Lower lobe of right lung (tissue), 2 donors: ENCODE data around the gene NCS1. TPM values are rescaled to one million over a fixed set of nuclear protein-coding genes. Genes with fewer than 3 reads are reported as not detected.

Source experiments
- ATAC-seq, 2 donors: fragments of 200-7000 bp; cut with Tn5 transposase; one replicate each; pipeline ENCODE4 v1.9.1; 2020 to 2022; ENCODE audit warnings: mild to moderate bottlenecking in 2 of 2, moderate library complexity in 2 of 2
- DNase-seq: peaks from one replicate; pipeline ENCODE4 v3.0.0-alpha.2; 2020
- H3K27ac ChIP-seq: fragments of 200-600 bp; one replicate; pipeline ENCODE4 v1.8.0; 2022
- H3K27me3 ChIP-seq: fragments of 200-600 bp; one replicate; pipeline ENCODE4 v1.8.0; 2022; ENCODE audit warnings: low read depth
- H3K36me3 ChIP-seq: fragments of 200-600 bp; one replicate; pipeline ENCODE4 v1.8.0; 2022; ENCODE audit warnings: mild to moderate bottlenecking
- H3K4me1 ChIP-seq: fragments of 200-600 bp; one replicate; pipeline ENCODE4 v1.8.0; 2022
- H3K4me3 ChIP-seq: fragments of 200-600 bp; one replicate; pipeline ENCODE4 v1.8.0; 2022; ENCODE audit warnings: mild to moderate bottlenecking
- H3K9me3 ChIP-seq: fragments of 200-600 bp; one replicate; pipeline ENCODE4 v1.8.0; 2022
- intact Hi-C: fragments of 100-400 bp; cut with DNase I; formaldehyde crosslinking; loops from one replicate; pipeline ENCODE4 v1.11.0; 2022
- total RNA-seq: library from RNA; stranded (reverse); fragmentation: NEBNext Ultra II Directional; extraction: Animal tissue kit (Norgen Biotek cat#: 25700); gene quantifications from one replicate; pipeline ENCODE4 v1.2.1, GENCODE V29; 2021
- TF ChIP-seq, protein P1 (sequence below): fragments of 200-600 bp; IDR thresholded peaks from one replicate; pipeline ENCODE4 v1.8.0; 2022; ENCODE audit warnings: antibody characterized with exemption, mild to moderate bottlenecking
- donor health status: DM: no; HTN: yes; CAD: no; lungs with severe emphysema.

NCS1 gene
- total RNA-seq, 1 donor from 2014 or later, result 7.0 TPM

DNA sequence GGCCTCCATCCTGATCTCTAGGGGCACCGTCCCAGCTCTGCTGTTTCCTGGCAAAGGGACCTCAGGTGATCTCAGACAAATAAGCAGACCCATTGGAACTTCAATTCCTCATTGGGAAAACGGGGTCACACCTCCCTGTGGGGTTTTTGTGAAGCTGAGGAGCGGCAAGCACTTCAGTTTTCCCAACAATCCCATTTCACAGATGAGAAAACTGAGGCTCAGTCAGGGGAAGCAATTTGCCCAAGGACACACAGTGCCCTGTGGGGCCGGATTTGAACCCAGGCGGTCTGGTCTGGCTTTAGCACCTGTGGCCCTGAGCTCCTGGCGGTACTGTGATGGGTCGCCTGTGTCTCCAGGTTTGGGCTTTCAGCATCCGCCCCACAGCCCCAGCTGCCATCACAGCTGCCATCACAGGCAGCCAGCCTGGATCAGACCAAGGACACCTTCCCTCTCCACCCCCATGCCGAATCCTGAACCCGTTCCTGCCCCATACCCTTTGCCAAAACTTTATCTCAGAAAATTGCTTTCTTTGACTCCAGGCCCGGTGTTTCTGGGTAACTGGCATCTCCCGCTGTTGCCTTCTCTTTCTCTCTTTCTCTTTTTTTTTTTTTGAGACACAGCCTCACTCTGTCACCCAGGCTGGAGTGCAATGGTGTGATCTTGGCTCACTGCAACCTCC, 26.4 kb downstream of the NCS1 start:
- Histone ChIP-seq H3K9me3 (no peaks in the 10 kb centered on the region), H3K27ac (no peak overlapping the region), H3K27me3 (no peaks in the 10 kb centered on the region), H3K4me3 (no peak overlapping the region), H3K36me3 (no peaks in the 10 kb centered on the region), H3K4me1 (peaks cover 14% of the 10 kb centered on the region)
- TF ChIP-seq, protein P1, sequence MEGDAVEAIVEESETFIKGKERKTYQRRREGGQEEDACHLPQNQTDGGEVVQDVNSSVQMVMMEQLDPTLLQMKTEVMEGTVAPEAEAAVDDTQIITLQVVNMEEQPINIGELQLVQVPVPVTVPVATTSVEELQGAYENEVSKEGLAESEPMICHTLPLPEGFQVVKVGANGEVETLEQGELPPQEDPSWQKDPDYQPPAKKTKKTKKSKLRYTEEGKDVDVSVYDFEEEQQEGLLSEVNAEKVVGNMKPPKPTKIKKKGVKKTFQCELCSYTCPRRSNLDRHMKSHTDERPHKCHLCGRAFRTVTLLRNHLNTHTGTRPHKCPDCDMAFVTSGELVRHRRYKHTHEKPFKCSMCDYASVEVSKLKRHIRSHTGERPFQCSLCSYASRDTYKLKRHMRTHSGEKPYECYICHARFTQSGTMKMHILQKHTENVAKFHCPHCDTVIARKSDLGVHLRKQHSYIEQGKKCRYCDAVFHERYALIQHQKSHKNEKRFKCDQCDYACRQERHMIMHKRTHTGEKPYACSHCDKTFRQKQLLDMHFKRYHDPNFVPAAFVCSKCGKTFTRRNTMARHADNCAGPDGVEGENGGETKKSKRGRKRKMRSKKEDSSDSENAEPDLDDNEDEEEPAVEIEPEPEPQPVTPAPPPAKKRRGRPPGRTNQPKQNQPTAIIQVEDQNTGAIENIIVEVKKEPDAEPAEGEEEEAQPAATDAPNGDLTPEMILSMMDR, result no peak
- DNase-seq, result no peak
- ATAC-seq, result no peak
- intact Hi-C loops, result no loop called here

DNA sequence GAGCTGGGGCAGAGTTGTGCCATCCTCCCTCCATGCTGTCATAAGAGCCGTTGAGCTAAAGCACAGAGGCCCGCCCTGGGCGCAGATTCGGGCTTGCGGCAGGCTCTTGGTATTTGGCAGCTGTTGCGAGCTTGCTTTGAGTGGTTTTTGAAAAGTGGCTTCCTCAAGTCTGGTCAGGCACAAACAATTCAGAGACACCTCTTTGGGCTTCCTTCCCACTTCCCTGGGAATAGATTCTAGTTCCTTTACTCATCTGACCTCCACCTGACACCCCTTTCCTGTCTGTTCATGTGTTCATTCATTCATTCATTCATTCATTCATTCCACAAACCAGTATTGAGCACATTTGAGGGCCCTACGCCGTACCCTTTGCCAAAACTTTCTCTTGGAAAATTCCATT, 27.4 kb downstream of the NCS1 start:
- peak in 1 of 2 donors; percentile 55 for ATAC-seq
- Histone ChIP-seq H3K36me3 (no peaks in the 10 kb centered on the region), H3K27me3 (no peaks in the 10 kb centered on the region), H3K27ac (no peak overlapping the region), H3K4me1 (peaks cover 14% of the 10 kb centered on the region), H3K9me3 (no peaks in the 10 kb centered on the region), H3K4me3 (no peak overlapping the region)
- no peak for DNase-seq
- TF ChIP-seq, protein P1, result no peak
- intact Hi-C loops, result no loop called here

DNA sequence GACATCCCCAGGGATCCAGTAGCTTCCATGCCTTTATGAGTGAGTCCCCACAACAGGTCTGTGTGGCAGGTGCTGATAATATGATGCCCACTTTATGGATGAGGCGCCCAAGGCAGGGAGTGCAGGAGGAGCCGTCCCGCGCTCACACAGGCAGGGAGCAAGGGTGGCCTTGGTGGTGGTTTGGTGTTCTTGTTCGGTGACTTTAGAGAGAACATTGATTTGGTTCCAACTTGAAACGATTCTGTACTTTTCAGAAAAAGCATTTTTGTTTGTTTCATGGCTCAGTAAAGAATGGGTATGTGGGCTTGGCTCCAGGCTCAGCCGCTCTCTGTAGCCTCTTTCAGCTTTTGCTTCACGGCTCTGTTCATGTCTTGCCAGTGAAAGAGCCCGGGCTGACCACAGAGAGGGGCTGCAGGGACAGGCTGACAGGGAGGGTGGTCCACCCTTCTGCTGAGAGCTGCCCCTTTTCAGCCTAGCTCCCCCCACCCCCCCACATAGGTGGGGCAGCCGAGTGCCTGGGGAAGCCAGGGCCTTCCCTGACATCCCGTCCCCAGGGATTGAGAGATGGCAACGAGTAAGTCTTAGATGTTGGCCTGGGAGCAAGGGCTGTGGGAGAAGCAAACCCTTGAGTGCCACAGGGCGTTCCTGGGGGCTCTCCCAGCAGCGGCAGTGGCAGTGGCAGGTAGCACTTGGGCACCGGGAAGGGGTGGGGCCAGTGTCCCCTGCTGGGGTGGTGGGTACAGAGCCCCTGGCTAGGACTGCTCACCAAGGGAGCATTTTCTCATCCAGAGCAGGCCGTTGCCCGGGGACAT, 28.0 kb downstream of the NCS1 start:
- Histone ChIP-seq H3K9me3 (no peaks in the 10 kb centered on the region), H3K4me1 (peaks cover 14% of the 10 kb centered on the region), H3K4me3 (no peak overlapping the region), H3K27ac (no peak overlapping the region), H3K27me3 (no peaks in the 10 kb centered on the region), H3K36me3 (no peaks in the 10 kb centered on the region)
- no peak for ATAC-seq
- intact Hi-C loops, result no loop called here
- DNase-seq, result no peak
- TF ChIP-seq, protein P1, result no peak

DNA sequence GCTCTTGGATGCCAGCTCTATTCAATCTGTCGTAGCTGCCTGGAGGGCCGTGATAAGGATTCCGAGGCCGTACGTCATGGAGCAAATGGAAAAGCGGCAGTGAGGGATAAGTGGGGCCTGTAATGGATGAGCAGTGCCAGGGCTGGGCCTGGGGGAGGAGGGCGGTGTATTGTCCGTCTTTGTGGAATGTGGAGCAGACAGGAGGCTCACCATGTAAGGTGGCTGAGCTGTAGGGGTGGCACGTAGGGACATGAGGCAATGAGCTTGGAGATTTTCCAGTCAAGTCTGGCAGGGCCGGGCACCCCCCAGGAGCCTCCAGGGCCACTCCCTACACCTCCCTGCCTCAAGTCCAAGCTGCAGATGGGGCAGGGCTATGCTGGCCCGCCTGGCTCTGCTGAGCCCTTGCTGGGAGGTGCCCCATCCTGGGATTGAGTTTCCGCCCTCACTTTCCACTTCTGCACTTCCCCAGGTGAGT, 29.2 kb downstream of the NCS1 start:
- DNase-seq, result no peak
- no peaks in the 10 kb centered on the region for H3K36me3 ChIP-seq
- no peak overlapping the region for H3K27ac ChIP-seq
- no peaks in the 10 kb centered on the region for H3K27me3 ChIP-seq
- TF ChIP-seq, protein P1, result no peak
- no peaks in the 10 kb centered on the region for H3K9me3 ChIP-seq
- intact Hi-C loops, result no loop called here
- H3K4me3 ChIP-seq, result no peak overlapping the region
- peaks cover 14% of the 10 kb centered on the region for H3K4me1 ChIP-seq
- no peak for ATAC-seq

DNA sequence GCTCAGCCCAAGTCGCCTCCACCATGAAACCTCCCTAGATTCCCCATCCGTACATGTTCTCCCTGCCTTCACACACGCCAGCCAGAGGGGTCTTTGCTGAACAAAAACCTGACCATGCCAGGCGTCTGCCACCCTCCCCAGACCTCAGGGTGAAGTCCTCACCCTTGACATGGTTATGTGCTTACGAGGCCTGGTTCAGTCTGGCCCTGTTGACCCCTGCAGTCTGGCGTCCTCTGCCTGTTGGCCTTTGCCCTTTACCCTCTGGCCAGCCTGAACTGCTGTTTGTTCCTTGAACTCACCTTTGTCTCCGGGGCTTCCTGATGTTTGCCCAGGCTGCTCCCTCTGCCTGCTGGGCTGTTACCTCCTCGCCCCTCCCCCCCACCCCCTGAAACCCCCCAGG, 29.8 kb downstream of the NCS1 start:
- H3K4me1 ChIP-seq, result peaks cover 14% of the 10 kb centered on the region
- no peak for ATAC-seq
- no peaks in the 10 kb centered on the region for H3K9me3 ChIP-seq
- no peak overlapping the region for H3K4me3 ChIP-seq
- H3K27ac ChIP-seq, result no peak overlapping the region
- TF ChIP-seq, protein P1, result no peak
- intact Hi-C loops, result no loop called here
- no peak for DNase-seq
- no peaks in the 10 kb centered on the region for H3K27me3 ChIP-seq
- H3K36me3 ChIP-seq, result no peaks in the 10 kb centered on the region
